NT2/D1 (cell line): ENCODE data around the gene CRYZ.

Source experiments
- SUZ12 ChIP-seq: IDR thresholded peaks from 2 replicates; pipeline ENCODE4 v1.6.1; 2011; ENCODE audit not compliant: insufficient read length, insufficient read depth; ENCODE audit errors: extremely low read depth
- YY1 ChIP-seq: IDR thresholded peaks from 2 replicates; pipeline ENCODE4 v1.6.1; 2011; ENCODE audit not compliant: insufficient read length, insufficient read depth
- ZNF274 ChIP-seq: IDR thresholded peaks from 2 replicates; pipeline ENCODE4 v1.6.1; 2011; ENCODE audit warnings: mild to moderate bottlenecking, low read depth, low read length

- TF ChIP-seq ZNF274 (no peak), YY1 (no peak), SUZ12 (no peak)
Measured at GRCh38 chr1:74681851-74682250, 51.0 kb downstream of the CRYZ start.
